ENCODE data around the gene SLC24A3.

The SLC24A3 gene

DNA sequence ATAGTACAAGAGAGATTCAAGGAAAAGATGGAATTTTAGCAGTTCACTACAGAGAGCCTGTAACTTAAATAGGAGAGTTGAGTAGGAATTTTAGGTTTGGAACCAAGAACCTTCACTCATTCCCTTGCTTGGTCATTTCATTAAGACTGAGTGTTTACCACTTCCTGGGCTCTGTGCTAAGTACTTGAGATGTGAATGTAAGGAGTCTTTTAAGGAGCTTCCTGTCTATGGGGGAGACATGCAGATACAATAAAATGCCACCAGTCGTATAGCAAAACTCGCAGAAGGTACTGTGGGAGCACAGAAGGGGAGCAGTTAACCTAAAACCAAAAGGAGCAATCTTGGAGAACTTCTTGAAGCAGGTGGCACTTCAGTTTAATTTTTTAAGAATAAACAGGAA, 204.2 kb downstream of the SLC24A3 start:
- CTCF ChIA-PET = no interaction called here
- TF ChIP-seq BHLHE40 (IDR thresholded peaks at IDR 0.05; ENCODE audit: borderline replicate concordance) = no peak
- no peak for TF ChIP-seq ARNT (IDR thresholded peaks at IDR 0.05)
- no peak for TF ChIP-seq HDGF (IDR thresholded peaks at IDR 0.05; ENCODE audit: borderline replicate concordance)
- no peak for TF ChIP-seq SUZ12 (IDR thresholded peaks at IDR 0.05)
- TF ChIP-seq L3MBTL2 (conservative IDR thresholded peaks at IDR 0.05) = no peak
- TF ChIP-seq FOXM1 (IDR thresholded peaks at IDR 0.05; ENCODE audit: borderline replicate concordance) = no peak
- TF ChIP-seq SP1 (IDR thresholded peaks at IDR 0.05) = no peak
- no peak for TF ChIP-seq FOXK2 (IDR thresholded peaks at IDR 0.05)
- TF ChIP-seq ZNF384 (IDR thresholded peaks at IDR 0.05) = no peak
- TF ChIP-seq NFRKB (IDR thresholded peaks at IDR 0.05) = no peak
- no peak for TF ChIP-seq TARDBP (IDR thresholded peaks at IDR 0.05)
- no peak for TF ChIP-seq ELF4 (IDR thresholded peaks at IDR 0.05)
- DNase-seq (ENCODE audit: extremely low spot score) = no peak
- POLR2A ChIA-PET = no interaction called here

DNA sequence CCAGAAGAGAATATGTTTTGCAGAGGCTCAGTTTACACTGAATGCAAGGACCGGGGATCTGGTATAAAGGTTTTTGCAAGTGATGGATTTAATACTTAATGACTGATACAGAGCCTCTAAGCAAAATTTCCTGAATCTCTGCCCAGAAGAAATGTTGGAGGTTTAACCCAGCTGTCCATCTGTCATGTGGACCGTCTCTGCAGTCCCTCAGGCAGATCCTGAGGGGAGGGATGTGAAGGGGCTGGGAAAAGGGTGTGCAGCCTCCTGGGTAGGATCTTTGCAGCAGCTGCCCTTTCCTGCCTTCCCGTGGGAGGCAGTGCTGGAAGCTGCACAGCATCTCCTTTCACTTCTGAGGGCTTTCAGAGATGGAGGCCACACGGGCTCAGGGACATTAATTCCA, 207.0 kb downstream of the SLC24A3 start:
- CTCF ChIA-PET = no interaction called here
- POLR2A ChIA-PET = no interaction called here
- no peak for DNase-seq (ENCODE audit: extremely low spot score)
- no peak for TF ChIP-seq LEF1 (IDR thresholded peaks at IDR 0.05; ENCODE audit: borderline replicate concordance)
- no peak for TF ChIP-seq TARDBP (IDR thresholded peaks at IDR 0.05)
- no peak for TF ChIP-seq SP1 (IDR thresholded peaks at IDR 0.05)
- TF ChIP-seq BHLHE40 (IDR thresholded peaks at IDR 0.05; ENCODE audit: borderline replicate concordance) = no peak
- TF ChIP-seq ZNF384 (IDR thresholded peaks at IDR 0.05) = no peak
- no peak for TF ChIP-seq ELF4 (IDR thresholded peaks at IDR 0.05)

DNA sequence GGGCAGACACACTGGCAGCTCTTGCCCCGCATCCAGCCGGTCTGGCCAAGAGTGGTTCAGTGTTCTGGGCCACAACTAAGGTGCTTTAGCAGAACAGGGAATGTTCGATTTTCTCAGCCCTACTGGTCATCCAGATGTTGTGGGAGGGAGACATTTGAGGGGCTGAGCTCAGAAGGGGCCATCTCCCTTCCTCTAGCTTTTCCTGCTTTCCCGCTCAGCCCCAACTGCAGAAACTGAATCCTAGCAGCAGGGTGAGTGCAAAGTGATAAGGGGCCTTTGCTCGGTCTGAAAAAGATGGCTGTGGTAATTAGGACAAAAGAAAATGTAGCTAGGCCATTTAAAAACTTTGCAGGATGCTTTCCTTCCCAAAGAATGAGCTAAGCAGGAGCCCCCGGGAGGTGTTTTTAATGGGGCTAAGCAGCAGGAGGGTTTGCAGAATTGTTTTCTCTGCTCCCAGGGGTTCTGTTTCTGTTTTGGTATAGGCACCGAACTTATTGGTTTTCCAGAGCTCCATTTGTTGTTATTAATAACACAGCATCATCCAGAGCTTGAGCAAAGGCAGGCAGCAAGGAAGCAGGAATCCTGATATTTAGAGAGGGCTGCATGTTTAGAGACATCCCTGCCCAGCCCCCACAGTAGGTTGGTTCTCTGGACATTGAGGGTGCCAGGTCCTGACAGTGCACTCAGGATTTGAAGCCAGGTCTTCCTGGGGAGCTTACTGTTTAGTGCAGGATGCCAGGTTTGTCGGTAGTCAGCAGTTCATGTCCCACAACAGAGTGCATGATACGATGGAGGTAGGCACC, 210.9 kb downstream of the SLC24A3 start:
- no peak for DNase-seq (ENCODE audit: extremely low spot score)
- TF ChIP-seq TARDBP (IDR thresholded peaks at IDR 0.05) (no peak), ARNT (IDR thresholded peaks at IDR 0.05) (no peak), ELF4 (IDR thresholded peaks at IDR 0.05) (no peak), SUZ12 (IDR thresholded peaks at IDR 0.05) (no peak), LEF1 (IDR thresholded peaks at IDR 0.05; ENCODE audit: borderline replicate concordance) (no peak), FOXA1 (IDR thresholded peaks at IDR 0.05) (no peak), FOXM1 (IDR thresholded peaks at IDR 0.05; ENCODE audit: borderline replicate concordance) (no peak), SP1 (IDR thresholded peaks at IDR 0.05) (no peak)
- ChIA-PET POLR2A (no interaction called here), CTCF (no interaction called here)

DNA sequence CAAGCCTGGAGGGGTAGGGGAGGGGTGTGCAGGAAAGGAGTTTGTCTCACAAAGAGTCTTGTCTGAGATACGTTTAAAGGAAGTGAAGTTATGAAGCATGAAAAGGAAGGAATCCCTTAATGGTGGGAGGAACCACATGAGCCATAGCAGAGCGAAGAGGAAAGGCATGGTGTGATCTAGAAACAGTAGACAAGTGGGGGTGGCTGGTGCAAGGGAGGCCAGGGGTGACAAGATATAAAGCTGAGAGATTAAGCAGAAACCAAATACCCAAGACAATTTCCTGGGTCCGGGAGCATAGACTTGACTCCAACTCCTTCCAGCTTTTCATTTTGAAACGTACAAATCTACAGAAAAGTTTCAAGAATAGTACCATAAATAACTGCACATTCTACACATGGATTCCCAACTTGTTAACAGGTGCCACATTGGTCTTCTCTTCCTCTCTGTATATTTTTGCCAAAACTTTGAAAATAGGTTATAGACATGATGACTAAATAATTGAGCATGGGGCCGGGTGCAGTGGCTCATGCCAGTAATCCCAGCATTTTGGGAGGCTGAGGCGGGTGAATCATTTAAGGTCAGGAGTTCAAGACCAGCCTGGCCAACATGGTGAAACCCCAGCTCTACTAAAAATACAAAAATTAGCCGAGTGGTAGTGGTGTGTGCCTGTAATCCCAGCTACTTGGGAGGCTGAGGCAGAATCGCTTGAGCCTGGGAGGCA, 211.6 kb downstream of the SLC24A3 start:
- POLR2A ChIA-PET = no interaction called here
- no peak for DNase-seq (ENCODE audit: extremely low spot score)
- TF ChIP-seq FOXK2 (IDR thresholded peaks at IDR 0.05) (no peak), TARDBP (IDR thresholded peaks at IDR 0.05) (no peak), NFRKB (IDR thresholded peaks at IDR 0.05) (no peak), ELF4 (IDR thresholded peaks at IDR 0.05) (no peak), FOXA1 (IDR thresholded peaks at IDR 0.05) (no peak), CTBP1 (IDR thresholded peaks at IDR 0.05; ENCODE audit: borderline replicate concordance) (no peak), BHLHE40 (IDR thresholded peaks at IDR 0.05; ENCODE audit: borderline replicate concordance) (no peak), LEF1 (IDR thresholded peaks at IDR 0.05; ENCODE audit: borderline replicate concordance) (no peak), ARNT (IDR thresholded peaks at IDR 0.05) (no peak), HDGF (IDR thresholded peaks at IDR 0.05; ENCODE audit: borderline replicate concordance) (no peak), SUZ12 (IDR thresholded peaks at IDR 0.05) (no peak), SP1 (IDR thresholded peaks at IDR 0.05) (no peak), L3MBTL2 (conservative IDR thresholded peaks at IDR 0.05) (no peak), FOXM1 (IDR thresholded peaks at IDR 0.05; ENCODE audit: borderline replicate concordance) (no peak), ZNF384 (IDR thresholded peaks at IDR 0.05) (no peak)
- TF ChIP-seq, protein P1, sequence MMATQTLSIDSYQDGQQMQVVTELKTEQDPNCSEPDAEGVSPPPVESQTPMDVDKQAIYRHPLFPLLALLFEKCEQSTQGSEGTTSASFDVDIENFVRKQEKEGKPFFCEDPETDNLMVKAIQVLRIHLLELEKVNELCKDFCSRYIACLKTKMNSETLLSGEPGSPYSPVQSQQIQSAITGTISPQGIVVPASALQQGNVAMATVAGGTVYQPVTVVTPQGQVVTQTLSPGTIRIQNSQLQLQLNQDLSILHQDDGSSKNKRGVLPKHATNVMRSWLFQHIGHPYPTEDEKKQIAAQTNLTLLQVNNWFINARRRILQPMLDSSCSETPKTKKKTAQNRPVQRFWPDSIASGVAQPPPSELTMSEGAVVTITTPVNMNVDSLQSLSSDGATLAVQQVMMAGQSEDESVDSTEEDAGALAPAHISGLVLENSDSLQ (IDR thresholded peaks at IDR 0.05) = no peak
- CTCF ChIA-PET = interaction anchor here (0.5 kb wide), 1 partner anchor 1164 kb away, joined by 4 read pairs; no protein-coding TSS in a partner anchor

DNA sequence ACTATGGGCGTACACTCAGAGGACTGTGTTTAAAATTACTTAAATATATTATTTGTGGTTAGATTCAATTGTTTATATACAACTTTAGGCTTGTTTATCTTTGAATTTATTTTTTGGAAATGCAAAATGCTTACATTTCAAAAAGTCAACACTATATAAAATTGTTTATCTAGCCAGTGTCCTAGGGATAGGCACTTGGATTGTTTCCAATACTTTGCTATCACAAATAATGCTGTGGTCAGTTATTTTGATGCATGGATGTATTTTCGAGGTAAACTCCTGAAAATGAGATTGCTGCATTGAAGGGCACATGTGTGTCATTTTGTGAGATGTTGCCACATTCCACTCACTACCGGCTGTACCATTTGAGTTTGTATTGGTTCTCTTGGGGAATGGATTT, 213.9 kb downstream of the SLC24A3 start:
- CTCF ChIA-PET = no interaction called here
- POLR2A ChIA-PET = no interaction called here
- TF ChIP-seq LEF1 (IDR thresholded peaks at IDR 0.05; ENCODE audit: borderline replicate concordance) (no peak), HDGF (IDR thresholded peaks at IDR 0.05; ENCODE audit: borderline replicate concordance) (no peak), FOXK2 (IDR thresholded peaks at IDR 0.05) (no peak), FOXA1 (IDR thresholded peaks at IDR 0.05) (no peak), SP1 (IDR thresholded peaks at IDR 0.05) (no peak), NFRKB (IDR thresholded peaks at IDR 0.05) (no peak), ARNT (IDR thresholded peaks at IDR 0.05) (no peak), SUZ12 (IDR thresholded peaks at IDR 0.05) (no peak), ELF4 (IDR thresholded peaks at IDR 0.05) (no peak), CTBP1 (IDR thresholded peaks at IDR 0.05; ENCODE audit: borderline replicate concordance) (no peak), BHLHE40 (IDR thresholded peaks at IDR 0.05; ENCODE audit: borderline replicate concordance) (no peak), TARDBP (IDR thresholded peaks at IDR 0.05) (no peak), FOXM1 (IDR thresholded peaks at IDR 0.05; ENCODE audit: borderline replicate concordance) (no peak), ZNF384 (IDR thresholded peaks at IDR 0.05) (no peak)
- TF ChIP-seq, protein P1 (IDR thresholded peaks at IDR 0.05) = no peak
- DNase-seq (ENCODE audit: extremely low spot score) = no peak

DNA sequence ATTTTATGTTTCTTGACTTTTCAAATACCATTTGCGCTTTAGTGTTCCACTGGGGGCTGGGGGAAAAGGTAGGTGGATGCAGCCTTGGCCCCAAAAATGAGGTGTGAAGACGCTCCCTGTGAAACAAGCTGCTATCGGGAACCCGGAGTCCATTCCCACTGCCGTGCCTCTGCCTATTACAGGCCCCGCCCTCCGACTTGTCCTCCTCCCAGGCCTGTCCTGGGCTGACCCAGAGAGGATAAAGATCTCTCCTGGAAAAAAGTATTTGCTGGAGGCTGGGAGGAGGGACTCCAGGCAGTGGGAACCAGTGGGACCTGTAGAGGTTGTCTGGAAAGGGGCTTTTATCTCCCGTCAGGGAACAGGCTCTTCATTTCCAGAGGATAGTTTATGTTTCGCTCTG, 215.0 kb downstream of the SLC24A3 start:
- no peak for DNase-seq (ENCODE audit: extremely low spot score)
- ChIA-PET CTCF (no interaction called here), POLR2A (no interaction called here)
- TF ChIP-seq FOXM1 (IDR thresholded peaks at IDR 0.05; ENCODE audit: borderline replicate concordance) = no peak
- no peak for TF ChIP-seq HDGF (IDR thresholded peaks at IDR 0.05; ENCODE audit: borderline replicate concordance)
- no peak for TF ChIP-seq LEF1 (IDR thresholded peaks at IDR 0.05; ENCODE audit: borderline replicate concordance)
- TF ChIP-seq L3MBTL2 (conservative IDR thresholded peaks at IDR 0.05) = no peak
- no peak for TF ChIP-seq BHLHE40 (IDR thresholded peaks at IDR 0.05; ENCODE audit: borderline replicate concordance)
- TF ChIP-seq NFRKB (IDR thresholded peaks at IDR 0.05) = no peak
- no peak for TF ChIP-seq ELF4 (IDR thresholded peaks at IDR 0.05)
- no peak for TF ChIP-seq ZNF384 (IDR thresholded peaks at IDR 0.05)
- TF ChIP-seq ARNT (IDR thresholded peaks at IDR 0.05) = no peak
- TF ChIP-seq FOXK2 (IDR thresholded peaks at IDR 0.05) = no peak
- no peak for TF ChIP-seq SUZ12 (IDR thresholded peaks at IDR 0.05)
- no peak for TF ChIP-seq TARDBP (IDR thresholded peaks at IDR 0.05)
- TF ChIP-seq, protein P1 (IDR thresholded peaks at IDR 0.05) = no peak
- TF ChIP-seq CTBP1 (IDR thresholded peaks at IDR 0.05; ENCODE audit: borderline replicate concordance) = no peak
- TF ChIP-seq SP1 (IDR thresholded peaks at IDR 0.05) = no peak
- TF ChIP-seq FOXA1 (IDR thresholded peaks at IDR 0.05) = no peak
